Mesendoderm (in vitro differentiated cells): ENCODE results near the gene PANK2.
"Not testable (repeated sequence)": the region's sequence is repeated elsewhere in the genome, so short reads cannot be mapped to it uniquely, and the experiment has no call there.

Experiments used
- DNase-seq: peaks from one replicate; pipeline ENCODE4 v3.0.0; 2013
- H2AK5ac ChIP-seq: 2 replicates; pipeline ENCODE4 v1.6.1; 2013; ENCODE audit warnings: low read length, inconsistent platforms
- H2BK120ac ChIP-seq: 2 replicates; pipeline ENCODE4 v1.6.1; 2013; ENCODE audit warnings: low read depth, mild to moderate bottlenecking, low read length, moderate library complexity, mixed read lengths
- H2BK15ac ChIP-seq: replicated peaks from 2 replicates; pipeline ENCODE4 v1.6.1; 2013; ENCODE audit warnings: low read depth, mild to moderate bottlenecking, moderate library complexity
- H2BK5ac ChIP-seq: 2 replicates; pipeline ENCODE4 v1.6.1; 2013; ENCODE audit warnings: low read length, inconsistent platforms
- H3K18ac ChIP-seq: 2 replicates; pipeline ENCODE4 v1.6.1; 2013; ENCODE audit warnings: mild to moderate bottlenecking, low read length, mixed read lengths
- H3K23ac ChIP-seq: one replicate; pipeline ENCODE4 v1.6.1; 2013; ENCODE audit warnings: low read length
- H3K27ac ChIP-seq: 2 replicates; pipeline ENCODE4 v1.5.1; 2013; ENCODE audit warnings: low read depth, mild to moderate bottlenecking, inconsistent platforms, low read length, moderate library complexity
- H3K27me3 ChIP-seq: 2 replicates; pipeline ENCODE4 v1.6.1; 2013; ENCODE audit warnings: low read length, control low read depth, mild to moderate bottlenecking, inconsistent platforms; ENCODE audit not compliant: insufficient read depth, poor library complexity
- H3K36me3 ChIP-seq: 2 replicates; pipeline ENCODE4 v1.6.1; 2013; ENCODE audit warnings: low read length, inconsistent platforms; ENCODE audit not compliant: control insufficient read depth, insufficient read depth
- H3K4ac ChIP-seq: one replicate; pipeline ENCODE4 v1.6.1; 2013; ENCODE audit warnings: low read depth, mild to moderate bottlenecking, low read length, moderate library complexity
- H3K4me1 ChIP-seq: 2 replicates; pipeline ENCODE4 v1.6.1; 2013; ENCODE audit warnings: low read depth, low read length, inconsistent platforms; ENCODE audit not compliant: control insufficient read depth
- H3K4me2 ChIP-seq: 2 replicates; pipeline ENCODE4 v1.6.1; 2013; ENCODE audit warnings: low read length
- H3K4me3 ChIP-seq: 2 replicates; pipeline ENCODE4 v1.5.1; 2013; ENCODE audit warnings: mild to moderate bottlenecking, low read length
- H3K56ac ChIP-seq: one replicate; pipeline ENCODE4 v1.6.1; 2013; ENCODE audit warnings: low read length
- H3K79me1 ChIP-seq: 2 replicates; pipeline ENCODE4 v1.6.1; 2013; ENCODE audit warnings: low read length, inconsistent platforms
- H3K79me2 ChIP-seq: 2 replicates; pipeline ENCODE4 v1.6.1; 2013; ENCODE audit warnings: mild to moderate bottlenecking, low read length; ENCODE audit not compliant: control insufficient read depth, insufficient read depth
- H3K9ac ChIP-seq: 2 replicates; pipeline ENCODE4 v1.6.1; 2013; ENCODE audit warnings: low read length, inconsistent platforms
- H4K5ac ChIP-seq: one replicate; pipeline ENCODE4 v1.6.1; 2013; ENCODE audit warnings: low read length
- H4K8ac ChIP-seq: one replicate; pipeline ENCODE4 v1.6.1; 2013; ENCODE audit warnings: low read depth, mild to moderate bottlenecking, control low read depth, low read length, moderate library complexity
- WGBS: extraction: QIAGEN DNeasy Blood & Tissue Kit; methylation state at CpG from one replicate; pipeline ENCODE4 v1.1.7; 2013; ENCODE audit warnings: low lambda C conversion rate, missing lambda C conversion rate; ENCODE audit not compliant: insufficient coverage; ENCODE audit errors: extremely low coverage; 5-methylcytosine and 5-hydroxymethylcytosine counted together

Gene PANK2

GRCh38 chr20:3876676-3877075 lies 12.5 kb upstream of the PANK2 start:
- no peak overlapping the region for H4K5ac ChIP-seq
- H3K36me3 ChIP-seq: peaks cover 3% of the 10 kb centered on the region
- no peak overlapping the region for H3K18ac ChIP-seq
- no peak overlapping the region for H2BK120ac ChIP-seq
- H3K27me3 ChIP-seq: no peaks in the 10 kb centered on the region
- H3K79me2 ChIP-seq: no peaks in the 10 kb centered on the region
- no peaks in the 10 kb centered on the region for H3K79me1 ChIP-seq
- H4K8ac ChIP-seq: no peak overlapping the region
- no peak overlapping the region for H2BK5ac ChIP-seq
- no peak overlapping the region for H3K56ac ChIP-seq
- no peak overlapping the region for H3K9ac ChIP-seq
- H3K4me2 ChIP-seq: no peak overlapping the region
- no peak for DNase-seq
- H2AK5ac ChIP-seq: no peak overlapping the region
- H3K23ac ChIP-seq: no peak overlapping the region
- H3K4ac ChIP-seq: no peak overlapping the region
- no peak overlapping the region for H2BK15ac ChIP-seq
- no peak overlapping the region for H3K27ac ChIP-seq
- no peak overlapping the region for H3K4me3 ChIP-seq
- H3K4me1 ChIP-seq: peaks cover 2% of the 10 kb centered on the region

GRCh38 chr20:3878921-3879274 lies 10.3 kb upstream of the PANK2 start:
- H3K18ac ChIP-seq: not testable (repeated sequence)

GRCh38 chr20:3885715-3886114 lies 3.5 kb upstream of the PANK2 start:
- Histone ChIP-seq H3K36me3 (no peaks in the 10 kb centered on the region), H4K5ac (no peak overlapping the region), H2BK5ac (no peak overlapping the region), H4K8ac (no peak overlapping the region), H3K9ac (no peak overlapping the region), H3K4me3 (no peak overlapping the region), H3K18ac (no peak overlapping the region), H2BK15ac (no peak overlapping the region), H3K4ac (no peak overlapping the region), H3K79me2 (peaks cover 22% of the 10 kb centered on the region), H3K27ac (no peak overlapping the region), H3K27me3 (no peaks in the 10 kb centered on the region), H3K4me1 (peaks cover 5% of the 10 kb centered on the region), H3K4me2 (no peak overlapping the region), H3K23ac (no peak overlapping the region), H2AK5ac (no peak overlapping the region), H3K79me1 (peaks cover 8% of the 10 kb centered on the region), H3K56ac (no peak overlapping the region), H2BK120ac (no peak overlapping the region)
- no CpG with 5 or more reads among the region's 3 CpGs for WGBS
- DNase-seq: no peak

More at GRCh38 chr20:3878921-3879274, 10.3 kb upstream of the PANK2 start:
- not testable (repeated sequence) for H2BK120ac ChIP-seq, H2AK5ac ChIP-seq, H2BK15ac ChIP-seq, DNase-seq, H3K79me1 ChIP-seq, H3K9ac ChIP-seq, H3K56ac ChIP-seq, H3K79me2 ChIP-seq, H3K4me3 ChIP-seq, H2BK5ac ChIP-seq, H4K8ac ChIP-seq, H3K27me3 ChIP-seq, H3K4ac ChIP-seq, H3K4me1 ChIP-seq, H3K23ac ChIP-seq, H4K5ac ChIP-seq, H3K36me3 ChIP-seq, H3K27ac ChIP-seq, H3K4me2 ChIP-seq
- no CpG with 5 or more reads among the region's 4 CpGs for WGBS

- Histone ChIP-seq H3K36me3 (peaks cover under 1% of the 10 kb centered on the region), H2AK5ac (peak overlapping the region; percentile 66), H3K79me1 (peaks cover 8% of the 10 kb centered on the region), H3K23ac (no peak overlapping the region), H3K79me2 (peaks cover 46% of the 10 kb centered on the region), H3K9ac (peak overlapping the region; percentile 98), H4K5ac (no peak overlapping the region), H3K56ac (peak overlapping the region; percentile 100), H2BK120ac (no peak overlapping the region), H2BK15ac (no peak overlapping the region), H3K27me3 (no peaks in the 10 kb centered on the region), H3K4me2 (peak overlapping the region; percentile 81), H3K4ac (no peak overlapping the region), H4K8ac (no peak overlapping the region), H3K27ac (peak overlapping the region; percentile 93), H2BK5ac (no peak overlapping the region), H3K18ac (no peak overlapping the region), H3K4me3 (peak overlapping the region; percentile 85), H3K4me1 (peaks cover 9% of the 10 kb centered on the region)
- DNase-seq: no peak
- no CpG with 5 or more reads among the region's 15 CpGs for WGBS
These were observed 1.1 kb upstream of the PANK2 start for GRCh38 chr20:3887876-3888620.

- peak overlapping the region; percentile 66 for H3K23ac ChIP-seq
- no peaks in the 10 kb centered on the region for H3K27me3 ChIP-seq
- H2BK120ac ChIP-seq: peak overlapping the region; percentile 31
- peak overlapping the region; percentile 90 for H2AK5ac ChIP-seq
- peak overlapping the region; percentile 96 for H3K56ac ChIP-seq
- no peak overlapping the region for H2BK15ac ChIP-seq
- peaks cover 8% of the 10 kb centered on the region for H3K79me1 ChIP-seq
- peak overlapping the region; percentile 6 for H4K8ac ChIP-seq
- peaks cover 10% of the 10 kb centered on the region for H3K4me1 ChIP-seq
- H3K27ac ChIP-seq: peak overlapping the region; percentile 97
- no peak overlapping the region for H4K5ac ChIP-seq
- H3K36me3 ChIP-seq: peaks cover 2% of the 10 kb centered on the region
- peaks cover 63% of the 10 kb centered on the region for H3K79me2 ChIP-seq
- peak; percentile 46 for DNase-seq
- WGBS: no CpG with 5 or more reads among the region's 68 CpGs
- peak overlapping the region; percentile 99 for H3K9ac ChIP-seq
- peak overlapping the region; percentile 95 for H3K4me3 ChIP-seq
- peak overlapping the region; percentile 89 for H2BK5ac ChIP-seq
- H3K4ac ChIP-seq: peak overlapping the region; percentile 98
- H3K18ac ChIP-seq: peak overlapping the region; percentile 98
- H3K4me2 ChIP-seq: peak overlapping the region; percentile 52
These were observed 556 bp downstream of the PANK2 start for GRCh38 chr20:3889489-3890397.
